WI38 (cell line): ENCODE measurements around the gene USP6NL.

Experiments
- H3K4me3 ChIP-seq: 2 replicates; pipeline ENCODE4 v1.5.1; 2011; ENCODE audit warnings: low read depth, mild to moderate bottlenecking, control low read depth, low read length
- CTCF ChIP-seq: IDR thresholded peaks from 2 replicates; pipeline ENCODE4 v1.5.1; 2012; ENCODE audit warnings: low read depth, mild to moderate bottlenecking, control low read depth, low read length

Gene USP6NL

DNA sequence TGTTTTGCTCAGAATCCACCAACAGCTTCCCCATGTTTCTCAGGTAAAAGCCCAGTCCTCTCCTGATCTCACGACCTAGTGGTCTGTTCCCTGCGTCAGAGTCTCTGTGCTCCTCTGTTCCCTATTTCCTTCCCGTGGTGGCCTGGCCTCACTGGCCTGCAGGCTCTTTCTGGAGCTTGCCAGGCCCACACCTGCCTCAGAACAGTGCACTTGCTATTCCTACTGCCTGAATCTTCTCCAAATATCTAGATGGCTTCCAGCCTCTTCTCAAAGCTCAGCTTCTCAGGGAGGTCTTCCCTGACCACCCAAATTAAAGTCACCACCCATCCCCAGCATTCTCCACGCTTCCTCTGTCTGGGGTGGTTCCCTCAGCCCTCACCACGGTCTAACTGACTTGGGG is 165.3 kb downstream of the USP6NL start:
- TF ChIP-seq CTCF, result no peak

DNA sequence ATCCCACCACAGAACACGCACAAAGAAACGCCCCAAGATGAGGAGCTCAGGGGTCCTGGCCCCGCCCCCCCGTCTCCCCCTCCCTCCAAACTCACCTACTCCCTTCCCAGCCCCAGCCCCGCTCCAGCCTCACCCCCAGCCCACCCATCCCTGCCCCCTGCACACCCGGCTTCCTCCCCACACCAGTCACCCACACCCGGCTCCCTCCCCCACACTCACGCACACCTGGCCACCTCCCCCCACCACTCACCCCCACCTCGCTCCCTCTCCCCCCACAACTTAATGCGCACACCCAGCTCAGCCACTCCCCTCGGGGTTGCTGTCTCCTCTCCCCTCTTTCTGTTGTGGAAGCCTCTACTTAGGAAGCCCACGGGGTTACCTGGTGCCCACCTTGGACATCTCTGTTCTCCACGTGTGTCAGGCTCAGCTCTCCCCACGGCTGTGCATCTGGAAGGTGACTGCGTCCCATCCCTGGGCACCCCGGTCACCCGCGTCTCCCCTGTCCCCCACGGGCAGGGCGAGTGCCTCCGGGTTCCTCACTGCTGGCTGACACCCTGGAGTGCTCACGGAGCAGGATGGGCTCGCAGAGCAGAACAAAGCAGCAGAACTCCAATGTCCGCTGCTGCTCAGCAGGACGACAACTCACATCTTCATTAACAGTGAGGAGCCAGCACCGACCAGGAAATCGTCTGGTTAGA is 166.8 kb downstream of the USP6NL start:
- TF ChIP-seq CTCF, result no peak
- H3K4me3 ChIP-seq, result no peak overlapping the region

More for the DNA sequence above, 165.3 kb downstream of the USP6NL start:
- H3K4me3 ChIP-seq, result no peak overlapping the region

DNA sequence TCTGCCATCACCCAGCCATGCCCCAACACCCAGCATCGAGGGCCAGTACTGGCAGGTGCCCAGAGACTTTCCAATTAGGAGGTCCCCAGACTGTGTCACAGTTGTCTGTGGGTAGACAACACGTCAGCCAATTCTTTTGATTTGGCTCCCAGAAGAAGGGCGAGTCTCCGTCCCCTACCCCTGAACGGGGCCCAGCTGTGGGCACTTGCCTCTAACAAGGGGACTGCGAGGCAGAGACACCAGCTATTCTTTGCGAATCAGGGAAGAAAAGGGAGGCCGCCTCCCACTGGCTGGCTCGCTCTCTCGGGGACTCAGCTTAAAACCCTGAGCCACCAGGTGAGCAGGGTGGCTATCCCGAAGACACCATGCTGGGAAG is 167.3 kb downstream of the USP6NL start:
- H3K4me3 ChIP-seq, result no peak overlapping the region
- no peak for TF ChIP-seq CTCF

DNA sequence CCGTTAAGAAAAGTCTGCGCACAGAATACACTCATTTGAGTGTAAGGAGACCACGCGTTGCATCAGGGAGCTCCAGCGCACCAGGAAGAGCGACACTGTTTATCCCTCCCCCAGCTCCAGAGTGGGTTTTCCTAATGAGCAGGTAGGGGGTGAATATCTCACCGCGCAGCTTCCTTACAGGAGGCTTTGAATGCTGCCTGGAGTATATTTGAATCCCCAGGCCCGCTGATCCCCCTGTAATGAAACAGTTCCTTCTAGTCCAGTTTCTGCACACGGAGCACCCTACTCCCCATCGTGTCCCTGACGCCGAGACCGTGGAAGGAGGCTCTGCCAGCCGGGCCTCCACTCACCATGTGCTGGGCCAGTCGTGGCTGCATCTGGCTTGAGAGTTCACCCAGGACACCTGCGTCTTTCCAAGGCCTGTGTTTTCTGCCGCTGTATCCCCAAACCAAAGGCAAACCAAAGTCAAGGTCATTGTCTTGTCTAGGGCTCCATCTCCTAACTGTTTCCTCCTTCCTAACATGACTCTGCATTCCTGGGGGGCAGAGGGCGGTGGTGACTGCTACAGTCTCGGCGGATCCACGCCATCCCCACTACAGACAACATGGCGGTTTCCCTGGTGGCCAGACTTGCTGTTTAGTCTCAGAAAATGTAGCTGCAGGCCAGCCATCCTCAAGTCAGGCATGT is 167.8 kb downstream of the USP6NL start:
- no peak for TF ChIP-seq CTCF
- no peak overlapping the region for H3K4me3 ChIP-seq

DNA sequence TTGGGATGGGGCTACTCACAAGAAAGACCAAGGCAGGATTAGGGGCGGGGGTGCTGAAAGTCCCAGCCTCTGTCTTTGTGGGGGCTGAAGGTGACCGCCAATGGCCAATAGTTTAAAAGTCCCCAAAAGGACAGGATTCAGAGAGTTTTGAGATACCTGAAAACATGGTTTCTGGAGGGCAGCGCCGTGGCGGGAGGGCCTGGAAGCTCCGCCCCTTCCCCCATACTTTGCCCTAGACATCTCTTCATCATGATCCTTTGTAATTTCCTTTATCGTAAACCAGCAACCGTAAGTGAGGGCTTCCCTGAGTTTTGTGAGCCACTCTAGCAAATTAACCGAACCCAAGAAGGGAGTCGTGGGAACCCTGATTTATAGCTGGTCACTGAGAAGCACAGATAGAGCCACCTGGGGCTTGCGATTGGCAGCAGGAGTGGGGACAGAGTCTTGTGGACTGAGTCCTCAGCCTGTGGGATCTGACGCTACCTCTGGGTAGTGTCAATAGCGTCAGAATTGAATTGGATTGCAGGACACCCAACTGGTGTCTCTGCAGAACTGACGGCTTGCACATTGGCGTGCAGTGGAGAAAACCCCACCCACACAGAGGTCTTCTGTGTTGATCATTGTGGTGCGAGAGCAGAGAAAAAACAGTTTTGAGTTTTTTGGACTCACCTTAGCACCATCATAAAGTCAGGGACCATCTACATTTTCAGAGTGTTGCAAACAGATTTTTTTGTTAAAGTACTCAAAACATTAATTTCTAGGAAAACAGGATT is 169.3 kb downstream of the USP6NL start:
- TF ChIP-seq CTCF, result no peak
- H3K4me3 ChIP-seq, result no peak overlapping the region

DNA sequence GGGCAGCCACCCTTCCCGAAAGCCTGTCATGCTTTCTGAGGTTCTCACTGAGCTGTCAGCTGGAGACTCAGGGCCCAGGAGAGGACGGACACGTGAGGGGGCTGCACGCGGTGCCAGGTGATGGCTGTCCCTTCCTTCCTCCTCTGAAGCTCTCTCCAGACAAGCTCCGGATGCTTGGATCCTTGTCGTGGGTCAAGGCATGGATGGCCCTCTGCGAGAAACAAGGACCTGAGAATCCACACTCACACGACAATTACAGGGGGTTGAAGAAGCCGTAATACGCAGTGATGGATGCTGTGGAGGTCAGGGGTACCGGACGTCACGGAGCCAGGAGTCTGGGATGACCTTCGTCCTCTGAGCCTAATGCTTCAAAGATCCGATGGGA is 170.3 kb downstream of the USP6NL start:
- no peak overlapping the region for H3K4me3 ChIP-seq
- no peak for TF ChIP-seq CTCF
